NK-92 (cell line): ENCODE results near the gene SLF1.

Experiments used
- DNase-seq: peaks from one replicate; lab custom pipeline; 2025; ENCODE audit not compliant: unreplicated experiment; lab: John Stamatoyannopoulos, UW

The SLF1 gene

DNA sequence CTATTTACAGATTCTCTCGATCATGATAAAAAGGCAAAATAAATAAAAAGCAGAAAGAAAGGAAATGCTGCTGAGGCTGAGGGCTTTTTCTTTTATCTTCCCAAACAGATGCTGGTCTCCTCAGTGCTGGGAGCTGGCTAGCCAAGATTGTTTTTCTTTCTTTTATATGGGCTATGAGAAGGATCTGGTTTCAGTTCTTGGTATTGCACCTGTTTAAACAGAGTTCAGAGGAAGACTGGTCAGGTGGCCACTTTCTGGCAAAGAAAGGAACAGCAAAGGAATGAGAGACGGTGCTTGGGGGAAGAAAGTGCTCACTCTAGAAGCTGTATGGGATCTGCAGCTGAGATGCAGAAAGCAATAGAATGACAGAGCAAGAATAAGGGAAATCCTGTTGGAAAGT, 88.9 kb downstream of the SLF1 start:
- DNase-seq = no peak

DNA sequence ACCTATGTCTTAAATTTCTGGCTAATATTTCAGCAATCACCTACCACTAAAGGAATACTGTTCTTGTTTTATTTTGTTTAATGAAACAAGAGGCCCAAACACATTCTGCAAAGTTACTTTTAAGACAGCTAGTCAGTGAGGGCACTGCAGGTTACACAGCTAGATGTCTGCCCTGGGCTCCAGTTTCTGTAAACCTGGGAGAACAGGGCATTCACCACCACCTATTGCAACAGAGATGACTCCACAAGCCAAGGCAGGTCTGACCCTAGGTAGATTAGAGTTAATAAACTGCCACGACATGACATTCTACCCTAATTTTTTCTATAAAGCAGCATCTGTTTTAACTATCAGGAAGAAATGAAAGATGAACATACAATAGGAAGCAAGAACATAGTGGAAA, 90.8 kb downstream of the SLF1 start:
- DNase-seq = no peak

DNA sequence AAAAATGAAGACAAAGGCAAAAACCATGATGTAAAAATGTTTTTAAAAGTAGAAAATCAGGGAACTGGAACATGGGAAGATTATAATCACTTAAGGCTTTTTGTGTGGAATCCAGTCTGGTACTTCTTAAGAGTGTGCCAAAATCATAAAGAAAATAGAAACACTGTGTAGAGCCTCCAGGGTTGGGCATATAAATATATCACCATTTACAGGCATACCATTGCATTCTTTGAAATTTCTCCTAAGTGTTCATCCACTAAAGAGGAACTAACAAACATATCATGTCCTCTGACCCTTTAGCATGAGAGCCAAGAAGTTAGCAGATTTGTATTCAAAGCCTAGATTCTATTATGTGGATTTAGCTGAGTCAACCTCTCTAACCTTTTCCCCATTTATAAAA, 93.3 kb downstream of the SLF1 start:
- DNase-seq = no peak

DNA sequence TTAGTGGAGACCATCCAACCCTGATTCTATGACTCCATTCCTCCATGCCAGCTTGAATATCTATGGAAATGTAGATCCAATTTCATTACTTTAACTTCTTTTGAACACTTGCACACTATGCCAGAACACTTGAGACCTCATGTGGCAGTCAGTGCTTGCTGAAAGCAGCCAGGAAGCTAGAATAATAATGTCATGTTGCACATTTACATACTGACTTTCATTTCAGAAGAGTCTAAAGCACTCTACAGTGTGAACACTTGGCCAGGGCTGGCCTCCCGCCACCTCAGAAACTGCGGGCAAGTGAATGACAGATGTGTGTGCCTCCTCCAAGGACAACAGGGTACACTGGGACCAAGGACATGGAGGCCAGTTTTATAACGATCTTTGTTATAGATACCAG, 97.3 kb downstream of the SLF1 start:
- DNase-seq = no peak

DNA sequence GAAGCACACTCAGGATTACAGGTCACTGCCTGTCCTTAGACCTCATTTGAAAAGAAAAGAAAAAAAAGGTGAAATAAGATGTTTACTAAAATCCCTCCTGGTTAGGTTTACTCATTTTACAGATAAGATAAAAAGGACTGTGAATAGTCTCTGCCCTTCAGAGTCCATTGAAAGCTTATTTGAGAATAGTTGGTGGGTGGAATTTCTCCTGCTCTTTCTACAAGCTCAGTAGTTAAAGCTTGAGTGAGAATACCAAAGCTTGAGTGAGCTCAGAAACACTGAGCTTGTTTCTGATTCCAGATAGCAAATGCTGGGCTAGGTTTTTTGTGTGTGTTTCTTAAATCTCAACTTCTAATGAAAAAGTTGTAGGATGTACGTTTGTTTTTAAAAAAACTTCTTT, 106.7 kb downstream of the SLF1 start:
- no peak for DNase-seq

DNA sequence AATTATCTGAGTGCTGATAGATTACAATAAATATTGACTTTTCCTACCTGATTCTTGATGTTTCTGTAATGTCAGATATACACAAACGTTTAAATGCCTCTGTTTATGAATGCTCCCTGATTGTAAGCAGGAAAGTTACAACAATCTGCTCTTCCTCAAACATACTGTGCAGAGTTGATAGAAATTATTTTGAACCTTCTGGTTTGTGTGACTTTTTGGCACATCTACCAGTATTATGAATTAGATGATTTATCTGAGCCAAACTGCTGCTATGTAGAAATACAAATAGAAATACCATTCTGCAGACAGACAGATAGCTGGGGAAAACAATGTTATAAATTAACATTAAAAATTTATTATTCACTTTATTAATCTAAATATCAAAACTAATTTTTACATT, 113.0 kb downstream of the SLF1 start:
- DNase-seq = no peak

DNA sequence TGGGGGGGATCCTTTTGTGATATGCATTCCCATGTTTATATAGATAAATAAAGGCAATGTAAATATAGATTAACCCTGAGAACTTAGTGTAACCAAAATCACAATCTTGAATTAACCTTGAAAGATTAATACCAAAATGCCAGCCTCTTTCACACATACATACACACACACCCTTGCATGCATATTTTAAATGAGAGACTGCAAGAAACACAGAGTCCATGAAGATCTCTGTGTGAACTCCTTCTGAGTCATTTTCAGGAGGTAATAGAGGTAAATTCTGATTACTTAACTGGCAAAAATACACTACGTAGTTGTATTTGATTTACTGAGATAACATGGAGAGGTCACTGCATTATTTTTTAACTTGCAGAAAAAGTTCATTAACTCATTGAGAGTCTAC, 118.0 kb downstream of the SLF1 start:
- no peak for DNase-seq

DNA sequence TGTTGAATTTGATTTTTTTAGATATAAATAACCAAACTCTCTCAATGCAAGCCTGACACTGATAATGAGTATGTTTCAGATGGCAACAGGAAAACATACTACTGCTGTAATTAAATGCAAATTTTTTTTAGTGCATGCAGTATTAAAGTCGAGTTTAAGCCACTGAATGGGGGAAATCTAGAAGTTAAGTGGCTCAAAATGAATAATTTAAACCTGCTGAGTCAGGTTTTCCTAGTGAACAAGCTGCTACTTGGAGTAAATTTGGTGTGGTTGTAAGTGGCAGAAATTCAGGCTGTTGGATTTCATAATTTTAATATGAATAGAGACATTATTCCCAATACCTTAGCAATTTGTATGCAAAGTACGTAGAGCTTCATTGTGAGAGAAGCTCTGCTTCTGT, 121.8 kb downstream of the SLF1 start:
- DNase-seq = no peak

DNA sequence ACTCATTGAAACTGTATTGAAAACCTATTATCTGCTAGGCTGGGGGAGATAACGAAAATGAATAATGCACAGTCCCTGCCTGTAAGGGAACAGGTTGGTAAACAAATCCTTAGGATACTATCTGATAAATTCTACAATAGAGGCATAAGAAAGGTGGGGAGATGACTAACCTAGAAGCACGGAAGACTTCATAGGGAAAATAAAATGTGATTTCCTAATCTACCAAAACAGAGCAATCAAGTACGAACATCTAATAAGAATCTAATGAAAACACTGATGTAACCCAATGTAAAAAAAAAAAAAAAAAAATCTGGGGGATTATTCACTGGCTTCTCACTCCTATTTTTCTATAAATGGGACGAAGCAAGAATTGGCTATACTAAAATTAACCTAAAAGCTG, 124.4 kb downstream of the SLF1 start:
- DNase-seq = no peak

DNA sequence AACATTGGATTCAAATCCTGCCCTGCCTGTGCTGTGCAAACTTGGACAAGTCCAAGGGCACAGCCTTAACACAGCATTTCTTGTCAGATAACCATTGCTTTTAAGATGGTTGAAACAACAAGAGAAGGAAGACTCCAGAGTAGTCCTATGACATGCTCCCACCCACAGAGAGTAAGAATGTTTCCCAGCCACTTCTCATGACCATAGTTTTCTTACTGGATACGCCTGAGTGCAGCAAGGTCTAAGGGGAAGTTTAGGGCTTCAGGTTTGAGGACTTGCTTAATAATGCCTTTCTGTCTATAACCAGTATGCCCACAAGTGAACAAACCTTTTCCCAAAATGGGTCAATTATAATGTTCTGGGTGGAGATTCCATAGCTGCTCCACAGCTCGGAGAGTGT, 126.4 kb downstream of the SLF1 start:
- no peak for DNase-seq

DNA sequence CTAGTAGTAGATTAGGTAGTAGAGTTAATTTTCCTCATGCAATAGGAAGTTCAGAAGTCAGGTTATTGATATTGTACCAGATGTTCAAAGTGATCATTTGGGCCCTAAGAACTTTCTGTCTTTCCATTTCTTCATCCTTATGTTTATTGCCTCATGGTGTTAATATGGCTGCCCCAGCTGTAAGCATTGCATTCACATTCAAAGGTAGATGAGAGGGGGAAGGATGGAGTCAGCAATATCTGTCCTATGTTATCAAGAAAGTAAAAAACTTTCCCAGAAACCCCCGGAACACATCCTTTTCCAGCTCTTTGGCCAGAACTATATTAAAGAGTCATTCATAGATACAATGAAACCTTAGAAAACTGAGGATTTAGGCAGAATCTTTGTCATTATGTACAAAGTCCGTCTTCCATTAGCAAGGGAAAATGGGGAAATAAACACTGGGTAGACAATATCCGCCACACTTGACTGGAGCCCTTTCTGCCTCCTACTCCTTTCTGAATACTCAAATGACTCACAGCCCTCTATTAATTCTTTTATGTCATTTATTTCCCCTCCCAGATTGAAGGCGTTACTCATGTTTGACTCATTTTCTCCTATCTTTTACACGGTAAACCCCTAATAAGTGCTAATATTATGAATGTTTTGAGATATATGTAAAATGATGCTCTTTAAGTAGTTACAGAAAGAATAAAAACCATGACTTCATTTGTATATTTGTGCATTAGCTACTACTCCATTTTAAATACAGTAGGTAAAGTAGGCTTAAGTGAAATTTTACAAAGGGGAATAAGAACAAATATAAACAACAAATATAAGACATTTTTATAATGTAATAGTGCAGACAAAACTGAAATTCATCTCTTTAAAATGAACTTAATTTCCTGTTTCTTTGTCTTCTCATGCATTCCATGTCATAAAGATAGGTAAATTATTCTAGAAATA, 127.6 kb downstream of the SLF1 start:
- DNase-seq = no peak

DNA sequence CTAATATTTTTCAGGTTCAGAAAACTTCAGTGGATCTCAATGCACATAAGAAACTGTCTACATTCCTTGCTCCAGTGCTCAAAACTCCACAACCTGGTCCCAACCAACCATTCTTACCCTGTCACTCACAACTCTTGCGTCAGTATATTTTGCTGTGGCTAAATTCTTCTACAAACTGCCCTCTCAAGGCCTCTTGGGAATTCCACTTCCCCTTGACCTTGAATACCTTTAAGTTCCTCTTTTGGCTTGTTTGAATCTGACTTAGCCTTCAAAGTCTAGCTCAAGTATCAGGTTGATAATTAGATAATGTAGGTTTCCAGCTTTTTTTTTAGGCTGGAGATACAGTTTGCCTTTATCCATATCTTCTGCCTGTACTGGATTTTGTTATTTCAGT, 128.3 kb downstream of the SLF1 start:
- DNase-seq = no peak
